Loucy (cell line): Measurements from ENCODE around the gene BCAN.

Source experiments
- H2AFZ ChIP-seq: fragments of 200-600 bp; sonication (generic); 2 replicates; pipeline ENCODE4 v1.6.0; 2016; ENCODE audit warnings: antibody characterized with exemption, mild to moderate bottlenecking, low read length, moderate library complexity
- H3F3A ChIP-seq: fragments of 200-600 bp; 2 replicates; pipeline ENCODE4 v1.6.0; 2016; ENCODE audit warnings: antibody characterized with exemption, low read depth, mild to moderate bottlenecking
- H3K27me3 ChIP-seq: fragments of 200-600 bp; sonication (generic); 2 replicates; pipeline ENCODE4 v1.6.1; 2014; ENCODE audit warnings: low read length, mild to moderate bottlenecking; ENCODE audit not compliant: insufficient read depth, poor library complexity, severe bottlenecking
- H3K36me3 ChIP-seq: fragments of 200-600 bp; sonication (generic); 2 replicates; pipeline ENCODE4 v1.6.1; 2016; ENCODE audit warnings: low read length; ENCODE audit not compliant: insufficient read depth
- H3K4me1 ChIP-seq: fragments of 200-600 bp; sonication (generic); 2 replicates; pipeline ENCODE4 v1.5.1; 2014; ENCODE audit warnings: low read length, mild to moderate bottlenecking; ENCODE audit not compliant: insufficient read depth, poor library complexity, severe bottlenecking
- H3K4me2 ChIP-seq: fragments of 200-600 bp; sonication (generic); 2 replicates; pipeline ENCODE4 v1.6.0; 2014; ENCODE audit warnings: antibody characterized with exemption, low read length, low read depth, mild to moderate bottlenecking; ENCODE audit not compliant: poor library complexity, severe bottlenecking
- H3K4me3 ChIP-seq: fragments of 200-600 bp; sonication (generic); 2 replicates; pipeline ENCODE4 v1.5.1; 2014; ENCODE audit warnings: low read length, mild to moderate bottlenecking, mixed read lengths; ENCODE audit not compliant: poor library complexity, severe bottlenecking
- H3K79me2 ChIP-seq: fragments of 200-600 bp; sonication (generic); 2 replicates; pipeline ENCODE4 v1.6.1; 2014; ENCODE audit warnings: low read length; ENCODE audit not compliant: insufficient read depth
- H3K9ac ChIP-seq: fragments of 200-600 bp; sonication (generic); 2 replicates; pipeline ENCODE4 v1.6.0; 2014; ENCODE audit warnings: mild to moderate bottlenecking, low read depth, low read length, moderate library complexity; ENCODE audit not compliant: poor library complexity, severe bottlenecking
- H3K9me2 ChIP-seq: fragments of 200-600 bp; sonication (generic); replicated peaks from 2 replicates; pipeline ENCODE4 v1.6.1; 2016; ENCODE audit warnings: low read depth, low read length, mixed read lengths
- H3K9me3 ChIP-seq: fragments of 200-600 bp; sonication (generic); 2 replicates; pipeline ENCODE4 v1.6.1; 2014; ENCODE audit warnings: mild to moderate bottlenecking, antibody characterized with exemption, low read length, low read depth; ENCODE audit not compliant: insufficient read depth
- H4K20me1 ChIP-seq: fragments of 200-600 bp; sonication (generic); 2 replicates; pipeline ENCODE4 v1.6.0; 2014; ENCODE audit warnings: antibody characterized with exemption, low read length, mild to moderate bottlenecking; ENCODE audit not compliant: insufficient read depth, poor library complexity, severe bottlenecking
- CTCF ChIP-seq: fragments of 200-600 bp; sonication (generic); conservative IDR thresholded peaks from 2 replicates; pipeline ENCODE4 v1.5.1; 2014; ENCODE audit warnings: mild to moderate bottlenecking, antibody characterized with exemption, low read length
- EZH2phosphoT487 ChIP-seq: fragments of 200-600 bp; IDR thresholded peaks from 2 replicates; pipeline ENCODE4 v1.6.1; 2018; ENCODE audit warnings: antibody characterized with exemption, mild to moderate bottlenecking, moderate library complexity, borderline replicate concordance

Gene BCAN

GRCh38 chr1:156595016-156595415 is 46.9 kb upstream of the BCAN start:
- Histone ChIP-seq H3K4me2 (no peak overlapping the region), H3K4me1 (peaks cover 14% of the 10 kb centered on the region), H3K9me2 (no peaks in the 10 kb centered on the region), H3K79me2 (peaks cover 14% of the 10 kb centered on the region), H2AFZ (no peak overlapping the region), H3F3A (no peaks in the 10 kb centered on the region), H3K9me3 (no peaks in the 10 kb centered on the region), H4K20me1 (no peaks in the 10 kb centered on the region), H3K4me3 (no peak overlapping the region), H3K36me3 (peaks cover 22% of the 10 kb centered on the region; the same call in 1 of the 2 replicates), H3K27me3 (no peaks in the 10 kb centered on the region), H3K9ac (no peak overlapping the region)
- TF ChIP-seq EZH2phosphoT487 (no peak), CTCF (no peak)

- H3F3A ChIP-seq = no peaks in the 10 kb centered on the region
- TF ChIP-seq CTCF (no peak), EZH2phosphoT487 (no peak)
- no peak overlapping the region for H3K4me3 ChIP-seq
- no peaks in the 10 kb centered on the region for H3K9me2 ChIP-seq
- H3K4me1 ChIP-seq = peaks cover 5% of the 10 kb centered on the region
- no peaks in the 10 kb centered on the region for H4K20me1 ChIP-seq
- peaks cover 27% of the 10 kb centered on the region for H3K79me2 ChIP-seq
- H3K9ac ChIP-seq = no peak overlapping the region
- H3K36me3 ChIP-seq = peaks cover 22% of the 10 kb centered on the region; the same call in 1 of the 2 replicates
- H3K4me2 ChIP-seq = no peak overlapping the region
- H2AFZ ChIP-seq = no peak overlapping the region
- H3K9me3 ChIP-seq = no peaks in the 10 kb centered on the region
- H3K27me3 ChIP-seq = no peaks in the 10 kb centered on the region
These were observed 45.5 kb upstream of the BCAN start for GRCh38 chr1:156596426-156596825.

GRCh38 chr1:156598125-156598524 is 43.8 kb upstream of the BCAN start:
- Histone ChIP-seq H3K9ac (no peak overlapping the region), H2AFZ (no peak overlapping the region)

More at GRCh38 chr1:156598125-156598524, 43.8 kb upstream of the BCAN start:
- peaks cover 22% of the 10 kb centered on the region; the same call in 1 of the 2 replicates for H3K36me3 ChIP-seq
- no peaks in the 10 kb centered on the region for H3K9me2 ChIP-seq
- no peaks in the 10 kb centered on the region for H4K20me1 ChIP-seq
- H3K79me2 ChIP-seq = peaks cover 21% of the 10 kb centered on the region
- H3K4me3 ChIP-seq = no peak overlapping the region
- no peak for TF ChIP-seq CTCF
- no peak for TF ChIP-seq EZH2phosphoT487
- H3K9me3 ChIP-seq = no peaks in the 10 kb centered on the region
- H3K27me3 ChIP-seq = no peaks in the 10 kb centered on the region
- no peak overlapping the region for H3K4me2 ChIP-seq
- peaks cover 9% of the 10 kb centered on the region for H3K4me1 ChIP-seq
- no peaks in the 10 kb centered on the region for H3F3A ChIP-seq
